Sigmoid colon (tissue), 3 donors: Measurements from ENCODE around the gene CMTM2.

Experiments used
- CTCF ChIP-seq, 4 experiments: fragments of 450-650 bp in 3 of 4; fragments of 200-600 bp in 1 of 4; IDR thresholded peaks; one replicate each; pipeline ENCODE4 v1.5.1; 2016 to 2019; ENCODE audit warnings: antibody characterized with exemption in 4 of 4, mild to moderate bottlenecking in 3 of 4, moderate library complexity in 2 of 4
- POLR2A ChIP-seq, 2 donors: fragments of 450-650 bp; IDR thresholded peaks; one replicate each; pipeline ENCODE4 v1.6.1; 2016; ENCODE audit warnings: antibody characterized with exemption in 2 of 2, mild to moderate bottlenecking in 2 of 2, moderate library complexity in 2 of 2

GRCh38 chr16:66616592-66616991 lies 37.3 kb downstream of the CMTM2 start:
- no peak for TF ChIP-seq CTCF (IDR thresholded peaks at IDR 0.05)
- TF ChIP-seq POLR2A (IDR thresholded peaks at IDR 0.05) = no peak
